Ovary (tissue), 3 donors: Measurements from ENCODE around the gene UMOD.

Experiments
- CTCF ChIP-seq, 3 donors: fragments of 450-650 bp in 2 of 3; fragments of 200-600 bp in 1 of 3; IDR thresholded peaks; one replicate each; pipeline versions ENCODE4 v1.5.1 to v1.8.0; 2016 to 2022; ENCODE audit warnings: antibody characterized with exemption in 3 of 3, mild to moderate bottlenecking in 1 of 3
- EP300 ChIP-seq: sonication (generic); formaldehyde crosslinking; IDR thresholded peaks from one replicate; pipeline ENCODE4 v1.6.1; 2017; ENCODE audit warnings: antibody characterized with exemption
- POLR2A ChIP-seq: fragments of 450-650 bp; IDR thresholded peaks from one replicate; pipeline ENCODE4 v1.6.1; 2017; ENCODE audit warnings: antibody characterized with exemption, mild to moderate bottlenecking, moderate library complexity
- donor health status: DM: no; HTN: no; CAD: no.

GRCh38 chr16:20399185-20399584, 46.7 kb upstream of the UMOD start:
- no peak for TF ChIP-seq CTCF (IDR thresholded peaks at IDR 0.05)
- no peak for TF ChIP-seq POLR2A
- no peak for TF ChIP-seq EP300
